Measurements from ENCODE around the gene ARAP3.

Gene ARAP3

GRCh38 chr5:141656396-141656795 lies 25.6 kb downstream of the ARAP3 start:
- no CpG with 5 or more reads among the region's 9 CpGs for WGBS (ENCODE audit: extremely low coverage, insufficient coverage, low lambda C conversion rate)
- no peak overlapping the region for H3K4me3 ChIP-seq (ENCODE audit: low read length)
- peaks cover 2% of the 10 kb centered on the region for H3K4me1 ChIP-seq (ENCODE audit: control insufficient read depth, low read depth, low read length)

DNA sequence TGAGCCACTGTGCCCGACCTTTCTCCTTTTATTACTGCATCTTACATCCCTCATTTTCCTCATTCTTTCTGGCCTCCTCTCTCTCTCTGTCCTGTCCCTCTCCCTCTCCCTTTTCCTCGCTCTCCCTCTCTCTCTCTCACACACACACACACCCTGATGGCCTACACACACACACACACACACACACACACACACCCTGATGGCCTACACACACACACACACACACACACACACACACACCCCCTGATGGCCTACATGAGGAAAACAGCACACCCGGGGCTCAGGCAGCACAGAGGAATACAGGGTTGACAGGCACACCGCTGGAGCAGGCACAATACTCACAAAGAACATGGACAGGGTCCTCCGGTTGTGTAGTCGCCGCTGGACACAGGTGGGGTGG lies 27.0 kb downstream of the ARAP3 start:
- Histone ChIP-seq H3K4me2 (ENCODE audit: low read length) (no peak overlapping the region), H2AK5ac (ENCODE audit: low read length) (no peak overlapping the region), H3K27ac (ENCODE audit: low read depth, low read length) (no peak overlapping the region), H3K9ac (ENCODE audit: low read length) (no peak overlapping the region), H3K56ac (ENCODE audit: low read length) (no peak overlapping the region), H3K79me2 (ENCODE audit: control insufficient read depth, insufficient read depth, low read length) (no peaks in the 10 kb centered on the region), H3K79me1 (ENCODE audit: low read length) (no peaks in the 10 kb centered on the region), H2BK5ac (ENCODE audit: low read length) (no peak overlapping the region), H3K23ac (ENCODE audit: low read length) (no peak overlapping the region), H2BK15ac (replicated peaks; ENCODE audit: low read depth) (no peak overlapping the region), H3K36me3 (ENCODE audit: control insufficient read depth, insufficient read depth, low read length) (peaks cover 5% of the 10 kb centered on the region), H3K18ac (ENCODE audit: low read length) (no peak overlapping the region), H3K4me3 (ENCODE audit: low read length) (no peak overlapping the region), H4K8ac (ENCODE audit: low read depth, low read length) (no peak overlapping the region), H3K4me1 (ENCODE audit: control insufficient read depth, low read depth, low read length) (peaks cover 2% of the 10 kb centered on the region), H2BK120ac (ENCODE audit: low read depth, low read length) (no peak overlapping the region), H4K5ac (ENCODE audit: low read length) (no peak overlapping the region), H3K27me3 (ENCODE audit: insufficient read depth, low read length, poor library complexity) (no peaks in the 10 kb centered on the region), H3K4ac (ENCODE audit: low read depth, low read length) (no peak overlapping the region)
- no CpG with 5 or more reads among the region's 7 CpGs for WGBS (ENCODE audit: extremely low coverage, insufficient coverage, low lambda C conversion rate)
- DNase-seq = no peak

More at GRCh38 chr5:141656396-141656795, 25.6 kb downstream of the ARAP3 start:
- peaks cover 5% of the 10 kb centered on the region for H3K36me3 ChIP-seq (ENCODE audit: control insufficient read depth, insufficient read depth, low read length)
- H3K4ac ChIP-seq (ENCODE audit: low read depth, low read length) = no peak overlapping the region
- no peak overlapping the region for H2BK120ac ChIP-seq (ENCODE audit: low read depth, low read length)
- DNase-seq = no peak
- H3K4me2 ChIP-seq (ENCODE audit: low read length) = no peak overlapping the region
- H3K23ac ChIP-seq (ENCODE audit: low read length) = no peak overlapping the region
- H2BK15ac ChIP-seq (replicated peaks; ENCODE audit: low read depth) = no peak overlapping the region
- no peaks in the 10 kb centered on the region for H3K79me1 ChIP-seq (ENCODE audit: low read length)
- H2BK5ac ChIP-seq (ENCODE audit: low read length) = no peak overlapping the region
- H4K8ac ChIP-seq (ENCODE audit: low read depth, low read length) = no peak overlapping the region
- H2AK5ac ChIP-seq (ENCODE audit: low read length) = no peak overlapping the region
- no peak overlapping the region for H3K18ac ChIP-seq (ENCODE audit: low read length)
- no peaks in the 10 kb centered on the region for H3K27me3 ChIP-seq (ENCODE audit: insufficient read depth, low read length, poor library complexity)
- H3K56ac ChIP-seq (ENCODE audit: low read length) = no peak overlapping the region
- no peak overlapping the region for H3K9ac ChIP-seq (ENCODE audit: low read length)
- H4K5ac ChIP-seq (ENCODE audit: low read length) = no peak overlapping the region
- H3K79me2 ChIP-seq (ENCODE audit: control insufficient read depth, insufficient read depth, low read length) = no peaks in the 10 kb centered on the region
- H3K27ac ChIP-seq (ENCODE audit: low read depth, low read length) = no peak overlapping the region

GRCh38 chr5:141654298-141654697 lies 27.7 kb downstream of the ARAP3 start:
- H3K4ac ChIP-seq (ENCODE audit: low read depth, low read length) = no peak overlapping the region
- no peak overlapping the region for H3K9ac ChIP-seq (ENCODE audit: low read length)
- no peak overlapping the region for H3K4me2 ChIP-seq (ENCODE audit: low read length)
- H3K18ac ChIP-seq (ENCODE audit: low read length) = no peak overlapping the region
- peaks cover 3% of the 10 kb centered on the region for H3K36me3 ChIP-seq (ENCODE audit: control insufficient read depth, insufficient read depth, low read length)
- H3K4me3 ChIP-seq (ENCODE audit: low read length) = no peak overlapping the region
- H2BK5ac ChIP-seq (ENCODE audit: low read length) = no peak overlapping the region
- no CpG with 5 or more reads among the region's 2 CpGs for WGBS (ENCODE audit: extremely low coverage, insufficient coverage, low lambda C conversion rate)
- H3K56ac ChIP-seq (ENCODE audit: low read length) = no peak overlapping the region
- H2BK15ac ChIP-seq (replicated peaks; ENCODE audit: low read depth) = no peak overlapping the region
- no peak overlapping the region for H3K27ac ChIP-seq (ENCODE audit: low read depth, low read length)
- H4K8ac ChIP-seq (ENCODE audit: low read depth, low read length) = no peak overlapping the region
- DNase-seq = no peak
- no peak overlapping the region for H2BK120ac ChIP-seq (ENCODE audit: low read depth, low read length)
- H3K4me1 ChIP-seq (ENCODE audit: control insufficient read depth, low read depth, low read length) = peaks cover 2% of the 10 kb centered on the region
- H4K5ac ChIP-seq (ENCODE audit: low read length) = no peak overlapping the region
- H3K79me1 ChIP-seq (ENCODE audit: low read length) = no peaks in the 10 kb centered on the region
- no peak overlapping the region for H3K23ac ChIP-seq (ENCODE audit: low read length)
- no peaks in the 10 kb centered on the region for H3K79me2 ChIP-seq (ENCODE audit: control insufficient read depth, insufficient read depth, low read length)
- H3K27me3 ChIP-seq (ENCODE audit: insufficient read depth, low read length, poor library complexity) = no peaks in the 10 kb centered on the region
- no peak overlapping the region for H2AK5ac ChIP-seq (ENCODE audit: low read length)

DNA sequence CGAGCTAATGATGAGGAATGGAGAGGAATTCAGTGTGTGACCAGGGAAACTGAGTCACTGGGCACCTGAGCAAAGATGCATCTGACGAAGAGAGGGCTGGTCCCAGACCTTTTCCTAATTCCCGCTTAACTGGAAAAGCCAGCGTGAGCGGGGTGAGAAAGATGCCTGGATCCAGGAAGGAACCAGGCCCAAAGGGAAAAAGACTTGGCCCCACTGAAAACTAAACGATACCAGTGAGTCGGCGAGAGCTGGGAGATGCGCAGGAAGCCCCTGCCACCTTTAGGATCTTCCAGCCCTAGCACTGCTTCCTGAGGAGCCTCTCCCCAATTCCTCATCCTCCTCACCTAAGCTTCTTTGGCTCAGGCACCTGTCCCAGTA lies 30.3 kb downstream of the ARAP3 start:
- Histone ChIP-seq H3K4me2 (ENCODE audit: low read length) (peak overlapping the region; percentile 37), H2BK120ac (ENCODE audit: low read depth, low read length) (no peak overlapping the region), H2BK5ac (ENCODE audit: low read length) (no peak overlapping the region), H3K4ac (ENCODE audit: low read depth, low read length) (no peak overlapping the region), H3K23ac (ENCODE audit: low read length) (no peak overlapping the region), H3K79me1 (ENCODE audit: low read length) (no peaks in the 10 kb centered on the region), H2BK15ac (replicated peaks; ENCODE audit: low read depth) (no peak overlapping the region), H3K36me3 (ENCODE audit: control insufficient read depth, insufficient read depth, low read length) (peaks cover 2% of the 10 kb centered on the region), H3K4me3 (ENCODE audit: low read length) (no peak overlapping the region), H3K56ac (ENCODE audit: low read length) (peak overlapping the region; percentile 44), H3K9ac (ENCODE audit: low read length) (peak overlapping the region; percentile 43), H3K79me2 (ENCODE audit: control insufficient read depth, insufficient read depth, low read length) (no peaks in the 10 kb centered on the region), H4K8ac (ENCODE audit: low read depth, low read length) (no peak overlapping the region), H2AK5ac (ENCODE audit: low read length) (no peak overlapping the region), H3K27ac (ENCODE audit: low read depth, low read length) (no peak overlapping the region), H3K4me1 (ENCODE audit: control insufficient read depth, low read depth, low read length) (peaks cover 2% of the 10 kb centered on the region), H4K5ac (ENCODE audit: low read length) (no peak overlapping the region), H3K27me3 (ENCODE audit: insufficient read depth, low read length, poor library complexity) (no peaks in the 10 kb centered on the region), H3K18ac (ENCODE audit: low read length) (no peak overlapping the region)
- no CpG with 5 or more reads among the region's 9 CpGs for WGBS (ENCODE audit: extremely low coverage, insufficient coverage, low lambda C conversion rate)
- no peak for DNase-seq

DNA sequence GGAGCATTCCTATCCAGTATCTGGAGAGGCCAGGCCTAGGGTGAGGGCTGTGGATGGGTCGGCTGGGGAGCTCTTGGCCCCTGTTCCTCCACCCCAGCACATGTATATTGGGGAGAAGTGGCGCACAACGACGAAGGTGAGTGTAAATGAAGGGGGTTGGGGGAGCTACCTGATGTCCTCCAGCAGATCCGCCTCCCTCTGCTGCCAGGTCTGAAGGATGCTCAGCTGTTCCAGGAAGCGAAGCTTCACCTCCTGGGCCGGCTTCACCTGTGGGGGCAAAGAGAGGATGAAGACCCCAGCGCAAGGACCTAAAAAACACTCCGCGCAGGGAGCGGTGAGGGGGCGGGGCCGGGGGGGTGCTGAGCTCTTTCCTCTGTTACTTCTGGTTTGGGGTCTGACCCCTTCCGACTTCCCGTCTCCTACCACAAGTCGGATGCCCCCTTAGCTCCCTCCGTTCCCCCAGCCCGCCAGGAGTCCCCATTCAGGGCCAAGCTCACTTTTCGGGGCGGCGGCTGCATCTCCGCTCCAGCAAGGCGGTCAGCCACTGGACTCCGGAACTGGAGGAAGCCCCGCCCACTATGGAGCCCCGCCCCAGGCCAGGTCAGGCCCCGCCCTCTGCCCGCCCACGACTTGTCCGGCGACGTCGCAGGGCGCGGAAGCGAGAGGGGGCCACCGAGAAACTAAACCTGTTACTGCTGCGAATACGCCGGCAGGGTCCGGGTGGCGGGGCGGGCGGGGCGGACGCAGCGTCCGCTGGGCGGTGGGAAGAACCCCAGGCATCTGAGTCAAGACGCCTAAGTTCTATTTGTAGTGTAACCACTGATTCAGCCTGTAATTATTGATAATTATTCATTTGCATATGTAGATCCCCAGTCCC lies 30.9 kb downstream of the ARAP3 start, which contains the start of gene FCHSD1:
Gene FCHSD1 (minus strand): TSS at position 568 of the 877 bp plus-strand sequence. CDS start 50 bp downstream, at position 518.
- Histone ChIP-seq H3K4me1 (ENCODE audit: control insufficient read depth, low read depth, low read length) (peaks cover 2% of the 10 kb centered on the region), H4K5ac (ENCODE audit: low read length) (no peak within 1 kb of the TSS), H3K4ac (ENCODE audit: low read depth, low read length) (no peak within 1 kb of the TSS), H3K27ac (ENCODE audit: low read depth, low read length) (no peak within 1 kb of the TSS), H2BK120ac (ENCODE audit: low read depth, low read length) (no peak within 1 kb of the TSS), H3K4me3 (ENCODE audit: low read length) (peak within 1 kb of the TSS; percentile 68), H3K79me2 (ENCODE audit: control insufficient read depth, insufficient read depth, low read length) (no peaks in the 10 kb centered on the region), H3K56ac (ENCODE audit: low read length) (peak within 1 kb of the TSS; percentile 86), H4K8ac (ENCODE audit: low read depth, low read length) (no peak within 1 kb of the TSS), H3K23ac (ENCODE audit: low read length) (no peak within 1 kb of the TSS), H3K9ac (ENCODE audit: low read length) (peak within 1 kb of the TSS; percentile 71), H2AK5ac (ENCODE audit: low read length) (no peak within 1 kb of the TSS), H2BK15ac (replicated peaks; ENCODE audit: low read depth) (no peak within 1 kb of the TSS), H3K27me3 (ENCODE audit: insufficient read depth, low read length, poor library complexity) (no peaks in the 10 kb centered on the region), H3K36me3 (ENCODE audit: control insufficient read depth, insufficient read depth, low read length) (peaks cover 2% of the 10 kb centered on the region), H3K79me1 (ENCODE audit: low read length) (no peaks in the 10 kb centered on the region), H2BK5ac (ENCODE audit: low read length) (no peak within 1 kb of the TSS), H3K4me2 (ENCODE audit: low read length) (peak within 1 kb of the TSS; percentile 74), H3K18ac (ENCODE audit: low read length) (peak within 1 kb of the TSS; percentile 71)
- WGBS (ENCODE audit: extremely low coverage, insufficient coverage, low lambda C conversion rate) = no CpG with 5 or more reads among the region's 50 CpGs
- DNase-seq = peak; percentile 89
